BE2C (cell line): Measurements from ENCODE around the gene PDGFD.

ENCODE experiments used
- DNase-seq: peaks from one replicate; pipeline ENCODE4 v3.0.0-alpha.2; 2020
- H3K27me3 ChIP-seq: fragments of 250-450 bp; sonication (Bioruptor Pico); 2 replicates; pipeline ENCODE4 v1.5.1; 2020; ENCODE audit warnings: mild to moderate bottlenecking
- H3K36me3 ChIP-seq: fragments of 250-450 bp; sonication (Bioruptor Pico); 2 replicates; pipeline ENCODE4 v1.5.1; 2020; ENCODE audit warnings: mild to moderate bottlenecking
- H3K4me1 ChIP-seq: fragments of 250-450 bp; sonication (Bioruptor Pico); 2 replicates; pipeline ENCODE4 v1.5.1; 2020
- H3K4me3 ChIP-seq: 2 replicates; pipeline ENCODE4 v1.5.1; 2011; ENCODE audit warnings: low read depth, low read length
- H3K9me3 ChIP-seq: fragments of 250-450 bp; sonication (Bioruptor Pico); 2 replicates; pipeline ENCODE4 v1.5.1; 2020
- TF ChIP-seq, protein P1 (sequence below): IDR thresholded peaks from 2 replicates; pipeline ENCODE4 v1.5.1; 2012; ENCODE audit warnings: mild to moderate bottlenecking, low read depth, low read length

PDGFD gene

DNA sequence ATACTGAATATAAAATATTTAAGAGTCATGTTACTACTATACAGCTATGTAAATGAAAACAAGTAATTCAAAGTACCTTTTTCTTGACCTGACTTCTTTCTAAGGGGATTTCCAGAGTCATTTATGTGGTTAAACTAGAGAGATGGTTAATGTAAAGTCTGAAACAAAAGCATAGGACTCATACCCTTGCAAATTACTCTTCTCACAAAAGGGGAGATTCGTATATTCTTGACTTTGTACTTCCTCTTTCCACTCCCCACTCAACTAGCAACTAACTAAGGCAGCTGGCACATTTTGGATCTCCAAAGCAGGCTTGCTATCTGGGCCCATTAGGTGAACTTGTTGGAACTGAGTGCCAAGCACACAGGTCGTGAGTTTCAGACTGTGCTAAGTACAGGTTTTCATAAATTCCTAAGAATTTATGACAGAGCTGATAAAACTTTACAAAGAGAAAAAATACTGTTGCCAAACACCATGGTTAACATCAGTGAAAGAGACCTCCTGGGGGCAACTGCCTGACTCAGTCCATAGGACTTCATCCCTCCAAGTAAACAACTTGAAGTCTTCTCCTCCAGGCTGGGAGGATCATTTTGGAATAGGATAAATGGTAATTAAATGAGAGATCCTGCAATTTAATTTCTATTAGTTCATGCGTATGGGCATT is 204.5 kb downstream of the PDGFD start:
- Histone ChIP-seq H3K4me1 (no peaks in the 10 kb centered on the region), H3K27me3 (no peaks in the 10 kb centered on the region), H3K36me3 (no peaks in the 10 kb centered on the region), H3K9me3 (no peaks in the 10 kb centered on the region), H3K4me3 (no peak overlapping the region)
- no peak for DNase-seq
- TF ChIP-seq, protein P1, sequence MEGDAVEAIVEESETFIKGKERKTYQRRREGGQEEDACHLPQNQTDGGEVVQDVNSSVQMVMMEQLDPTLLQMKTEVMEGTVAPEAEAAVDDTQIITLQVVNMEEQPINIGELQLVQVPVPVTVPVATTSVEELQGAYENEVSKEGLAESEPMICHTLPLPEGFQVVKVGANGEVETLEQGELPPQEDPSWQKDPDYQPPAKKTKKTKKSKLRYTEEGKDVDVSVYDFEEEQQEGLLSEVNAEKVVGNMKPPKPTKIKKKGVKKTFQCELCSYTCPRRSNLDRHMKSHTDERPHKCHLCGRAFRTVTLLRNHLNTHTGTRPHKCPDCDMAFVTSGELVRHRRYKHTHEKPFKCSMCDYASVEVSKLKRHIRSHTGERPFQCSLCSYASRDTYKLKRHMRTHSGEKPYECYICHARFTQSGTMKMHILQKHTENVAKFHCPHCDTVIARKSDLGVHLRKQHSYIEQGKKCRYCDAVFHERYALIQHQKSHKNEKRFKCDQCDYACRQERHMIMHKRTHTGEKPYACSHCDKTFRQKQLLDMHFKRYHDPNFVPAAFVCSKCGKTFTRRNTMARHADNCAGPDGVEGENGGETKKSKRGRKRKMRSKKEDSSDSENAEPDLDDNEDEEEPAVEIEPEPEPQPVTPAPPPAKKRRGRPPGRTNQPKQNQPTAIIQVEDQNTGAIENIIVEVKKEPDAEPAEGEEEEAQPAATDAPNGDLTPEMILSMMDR = no peak

DNA sequence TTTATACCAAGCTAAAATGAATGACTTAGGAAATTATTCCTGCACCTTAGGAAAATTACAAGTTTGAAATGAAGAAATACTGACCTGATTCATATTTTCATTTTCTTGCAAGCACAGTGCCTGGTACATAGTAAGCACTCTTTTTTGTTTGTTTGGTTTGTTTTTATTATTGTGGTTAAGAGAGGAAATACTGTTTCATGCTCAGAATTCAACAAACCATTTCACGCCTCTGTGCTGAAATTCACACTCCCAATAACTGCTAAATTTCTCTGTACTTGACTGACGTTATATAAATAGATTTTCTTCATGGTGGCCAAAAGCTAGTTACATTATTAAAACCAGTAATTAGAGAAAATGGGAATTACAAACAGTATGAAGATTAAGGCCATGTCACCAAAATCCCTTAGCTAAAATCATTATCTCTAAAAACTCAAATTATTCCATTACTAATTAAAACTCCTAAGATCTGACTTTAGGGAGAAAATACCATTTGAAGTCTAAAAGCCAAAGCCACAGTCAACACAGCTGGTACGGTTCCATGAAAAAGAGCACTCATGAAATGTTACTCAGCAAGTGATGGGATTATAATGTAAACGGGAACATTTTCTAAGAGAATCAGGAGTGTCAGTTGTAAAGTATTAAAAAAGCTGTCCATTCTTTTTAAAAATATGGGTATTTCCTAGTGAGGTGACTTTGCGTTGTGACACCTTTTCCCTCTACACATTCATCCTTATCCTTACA is 205.3 kb downstream of the PDGFD start:
- no peaks in the 10 kb centered on the region for H3K4me1 ChIP-seq
- H3K9me3 ChIP-seq = no peaks in the 10 kb centered on the region
- DNase-seq = no peak
- TF ChIP-seq, protein P1 = no peak
- no peak overlapping the region for H3K4me3 ChIP-seq
- no peaks in the 10 kb centered on the region for H3K27me3 ChIP-seq
- H3K36me3 ChIP-seq = no peaks in the 10 kb centered on the region

DNA sequence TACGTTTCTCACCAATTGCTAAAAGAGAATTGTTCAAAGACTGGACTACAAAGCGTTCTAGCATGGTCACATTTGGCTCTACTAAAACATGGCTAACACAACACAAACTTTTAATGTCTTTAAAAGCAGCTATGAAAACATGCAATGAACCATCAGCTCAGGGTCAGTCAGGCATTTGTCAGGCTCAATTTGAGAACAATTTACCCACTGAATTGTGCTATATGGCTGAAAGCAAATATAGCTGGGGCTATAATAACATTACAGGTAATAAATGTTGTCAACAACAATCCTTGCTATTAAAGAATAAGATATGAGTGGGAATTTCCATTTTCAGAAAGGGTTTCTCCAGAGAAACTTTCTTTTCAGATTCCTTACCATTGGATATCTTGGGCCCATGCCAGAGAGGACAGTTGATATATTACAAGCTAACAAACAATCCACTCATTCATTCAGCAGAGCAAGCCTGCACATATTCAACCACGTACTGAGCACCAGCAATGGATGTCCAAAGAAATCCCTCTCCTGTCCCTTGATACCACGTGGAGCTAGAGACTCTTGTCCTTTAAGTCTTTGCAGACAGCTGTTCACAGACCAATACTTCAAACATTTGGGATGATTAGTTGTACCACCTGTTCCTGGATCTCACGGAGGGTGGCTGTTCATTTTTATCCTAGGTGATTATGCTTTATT is 210.0 kb downstream of the PDGFD start:
- no peaks in the 10 kb centered on the region for H3K4me1 ChIP-seq
- no peaks in the 10 kb centered on the region for H3K27me3 ChIP-seq
- TF ChIP-seq, protein P1 = no peak
- no peaks in the 10 kb centered on the region for H3K36me3 ChIP-seq
- no peaks in the 10 kb centered on the region for H3K9me3 ChIP-seq
- no peak overlapping the region for H3K4me3 ChIP-seq
- no peak for DNase-seq

DNA sequence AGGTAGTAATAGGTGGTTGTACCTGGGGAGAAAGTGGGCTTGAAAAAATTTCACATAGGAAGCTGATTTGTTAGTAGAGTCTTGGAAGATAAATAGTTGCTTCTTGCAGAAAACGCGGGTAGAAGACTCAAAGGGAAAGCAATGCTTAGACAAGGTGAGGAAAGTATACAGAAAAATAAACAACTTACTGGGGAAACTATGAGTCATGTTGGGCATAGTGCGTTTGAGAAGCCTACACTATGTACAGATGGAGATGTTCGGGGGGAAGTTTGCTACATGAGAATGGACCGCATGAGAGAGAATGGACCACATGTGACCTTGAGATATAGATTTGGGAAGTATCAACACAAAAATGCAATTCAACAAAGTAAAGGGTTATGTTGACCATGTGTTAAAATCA is 214.2 kb downstream of the PDGFD start:
- TF ChIP-seq, protein P1 = no peak
- H3K27me3 ChIP-seq = no peaks in the 10 kb centered on the region
- no peaks in the 10 kb centered on the region for H3K9me3 ChIP-seq
- H3K4me1 ChIP-seq = no peaks in the 10 kb centered on the region
- DNase-seq = no peak
- no peaks in the 10 kb centered on the region for H3K36me3 ChIP-seq
- no peak overlapping the region for H3K4me3 ChIP-seq

DNA sequence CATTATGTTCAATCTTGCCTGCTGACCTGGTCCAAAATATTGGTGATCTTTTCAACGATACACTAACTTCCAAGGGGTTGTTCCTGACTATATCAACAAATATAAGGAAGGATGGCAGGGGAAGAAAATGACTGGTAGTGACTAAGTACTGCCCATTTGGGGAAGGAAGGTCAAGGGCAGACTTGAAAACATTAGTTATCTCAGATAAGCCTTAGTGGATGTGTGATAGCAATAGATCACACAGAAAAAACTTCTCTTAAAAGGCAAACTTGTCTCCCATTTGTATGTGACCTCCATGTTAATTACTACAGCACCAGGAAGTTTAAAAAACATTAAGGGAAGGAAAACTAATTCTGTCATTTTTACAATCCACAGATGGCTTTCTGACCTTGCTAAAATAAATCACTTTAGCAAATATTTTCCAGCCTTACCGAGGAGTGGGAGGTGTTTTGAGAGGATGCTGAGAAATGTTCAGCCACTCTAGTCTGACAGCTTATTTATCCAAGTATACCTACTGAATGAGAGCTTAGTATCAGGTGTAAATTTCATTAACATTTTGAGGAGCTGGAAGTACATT is 215.7 kb downstream of the PDGFD start:
- Histone ChIP-seq H3K36me3 (no peaks in the 10 kb centered on the region), H3K4me1 (no peaks in the 10 kb centered on the region), H3K9me3 (no peaks in the 10 kb centered on the region), H3K27me3 (no peaks in the 10 kb centered on the region), H3K4me3 (no peak overlapping the region)
- no peak for DNase-seq
- TF ChIP-seq, protein P1 = no peak
